ENCODE results near the gene GIGYF2.

The GIGYF2 gene

DNA sequence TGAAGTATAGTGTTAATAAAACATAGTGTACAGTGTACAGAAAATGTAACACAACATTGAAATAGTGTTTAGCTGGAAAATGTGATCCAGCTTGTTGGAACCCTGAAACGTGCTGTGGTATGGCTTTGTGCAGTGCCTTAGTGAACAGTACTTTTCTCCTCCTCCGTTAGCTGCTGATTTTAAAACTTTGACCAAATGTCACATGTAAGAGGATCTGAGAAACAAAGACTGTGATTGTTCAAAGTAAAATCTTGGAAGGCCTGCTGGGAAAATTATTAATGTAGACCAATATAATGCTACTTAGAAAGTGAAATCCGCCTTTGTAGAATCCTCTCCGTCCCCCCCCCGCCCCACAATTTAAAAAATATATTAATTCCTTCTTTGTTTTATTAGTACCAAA is 80.1 kb downstream of the GIGYF2 start:
- no peak for ATAC-seq
- TF ChIP-seq ZNF70 (CRISPR knock-in tag; IDR thresholded peaks at IDR 0.05) (no peak), SNAI2 (CRISPR knock-in tag; IDR thresholded peaks at IDR 0.05) (no peak), ARNTL (CRISPR knock-in tag; IDR thresholded peaks at IDR 0.05; ENCODE audit: borderline replicate concordance, low read depth) (no peak), CSDC2 (CRISPR knock-in tag; IDR thresholded peaks at IDR 0.05) (no peak), ISL1 (CRISPR knock-in tag; IDR thresholded peaks at IDR 0.05) (no peak)

- ATAC-seq, result no peak
These were observed 82.3 kb downstream of the GIGYF2 start for GRCh38 chr2:232779465-232779864.

DNA sequence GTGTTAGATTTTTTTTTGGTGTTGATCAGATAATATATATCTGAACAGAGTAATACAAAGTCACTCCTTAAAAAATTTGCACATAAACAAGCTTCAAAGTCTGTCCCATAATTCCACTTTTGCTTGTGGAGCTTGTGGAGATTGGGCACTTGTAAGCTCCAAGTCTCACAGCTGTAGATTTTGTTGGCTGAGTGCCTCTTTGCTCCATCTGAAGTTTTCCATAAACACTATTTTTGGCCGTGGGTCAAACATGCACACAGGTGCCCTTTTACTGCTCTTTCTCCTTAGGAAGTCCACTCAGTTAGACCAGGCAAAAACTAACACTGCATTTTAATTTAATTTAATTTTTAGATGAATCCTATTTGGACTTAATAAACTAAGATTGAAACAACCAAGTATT is 82.8 kb downstream of the GIGYF2 start:
- ATAC-seq, result no peak
- TF ChIP-seq ISL1 (CRISPR knock-in tag; IDR thresholded peaks at IDR 0.05) (no peak), ARNTL (CRISPR knock-in tag; IDR thresholded peaks at IDR 0.05; ENCODE audit: borderline replicate concordance, low read depth) (no peak), ESRRG (CRISPR knock-in tag; IDR thresholded peaks at IDR 0.05) (no peak), CREB5 (CRISPR knock-in tag; IDR thresholded peaks at IDR 0.05; ENCODE audit: low read depth) (no peak), ZFP30 (CRISPR knock-in tag; IDR thresholded peaks at IDR 0.05) (no peak), SNAI2 (CRISPR knock-in tag; IDR thresholded peaks at IDR 0.05) (no peak), RARB (CRISPR knock-in tag; IDR thresholded peaks at IDR 0.05) (no peak), TCF4 (CRISPR knock-in tag; IDR thresholded peaks at IDR 0.05; ENCODE audit: borderline replicate concordance) (no peak), ZNF70 (CRISPR knock-in tag; IDR thresholded peaks at IDR 0.05) (no peak), BACH2 (CRISPR knock-in tag; IDR thresholded peaks at IDR 0.05; ENCODE audit: borderline replicate concordance) (no peak), ZNF8 (CRISPR knock-in tag; IDR thresholded peaks at IDR 0.05) (no peak), POU6F1 (CRISPR knock-in tag; IDR thresholded peaks at IDR 0.05; ENCODE audit: borderline replicate concordance, low read depth) (no peak), PATZ1 (CRISPR knock-in tag; IDR thresholded peaks at IDR 0.05; ENCODE audit: borderline replicate concordance) (no peak), ZNF565 (CRISPR knock-in tag; conservative IDR thresholded peaks at IDR 0.05; ENCODE audit: low read depth) (no peak), GLIS3 (CRISPR knock-in tag; IDR thresholded peaks at IDR 0.05) (no peak), ZC3H10 (CRISPR knock-in tag; IDR thresholded peaks at IDR 0.05) (no peak), PPARA (CRISPR knock-in tag; IDR thresholded peaks at IDR 0.05; ENCODE audit: borderline replicate concordance) (no peak), TOX (CRISPR knock-in tag; IDR thresholded peaks at IDR 0.05; ENCODE audit: borderline replicate concordance) (no peak)
- TF ChIP-seq, protein P1, sequence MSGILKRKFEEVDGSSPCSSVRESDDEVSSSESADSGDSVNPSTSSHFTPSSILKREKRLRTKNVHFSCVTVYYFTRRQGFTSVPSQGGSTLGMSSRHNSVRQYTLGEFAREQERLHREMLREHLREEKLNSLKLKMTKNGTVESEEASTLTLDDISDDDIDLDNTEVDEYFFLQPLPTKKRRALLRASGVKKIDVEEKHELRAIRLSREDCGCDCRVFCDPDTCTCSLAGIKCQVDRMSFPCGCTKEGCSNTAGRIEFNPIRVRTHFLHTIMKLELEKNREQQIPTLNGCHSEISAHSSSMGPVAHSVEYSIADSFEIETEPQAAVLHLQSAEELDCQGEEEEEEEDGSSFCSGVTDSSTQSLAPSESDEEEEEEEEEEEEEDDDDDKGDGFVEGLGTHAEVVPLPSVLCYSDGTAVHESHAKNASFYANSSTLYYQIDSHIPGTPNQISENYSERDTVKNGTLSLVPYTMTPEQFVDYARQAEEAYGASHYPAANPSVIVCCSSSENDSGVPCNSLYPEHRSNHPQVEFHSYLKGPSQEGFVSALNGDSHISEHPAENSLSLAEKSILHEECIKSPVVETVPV (CRISPR knock-in tag; IDR thresholded peaks at IDR 0.05), result no peak

More at GRCh38 chr2:232779465-232779864, 82.3 kb downstream of the GIGYF2 start:
- TF ChIP-seq ZFP3 (CRISPR knock-in tag; IDR thresholded peaks at IDR 0.05) (no peak), CSDC2 (CRISPR knock-in tag; IDR thresholded peaks at IDR 0.05) (no peak), ZNF565 (CRISPR knock-in tag; conservative IDR thresholded peaks at IDR 0.05; ENCODE audit: low read depth) (no peak), SNAI2 (CRISPR knock-in tag; IDR thresholded peaks at IDR 0.05) (no peak), TOX (CRISPR knock-in tag; IDR thresholded peaks at IDR 0.05; ENCODE audit: borderline replicate concordance) (no peak)
- TF ChIP-seq, protein P1 (CRISPR knock-in tag; IDR thresholded peaks at IDR 0.05), result no peak

DNA sequence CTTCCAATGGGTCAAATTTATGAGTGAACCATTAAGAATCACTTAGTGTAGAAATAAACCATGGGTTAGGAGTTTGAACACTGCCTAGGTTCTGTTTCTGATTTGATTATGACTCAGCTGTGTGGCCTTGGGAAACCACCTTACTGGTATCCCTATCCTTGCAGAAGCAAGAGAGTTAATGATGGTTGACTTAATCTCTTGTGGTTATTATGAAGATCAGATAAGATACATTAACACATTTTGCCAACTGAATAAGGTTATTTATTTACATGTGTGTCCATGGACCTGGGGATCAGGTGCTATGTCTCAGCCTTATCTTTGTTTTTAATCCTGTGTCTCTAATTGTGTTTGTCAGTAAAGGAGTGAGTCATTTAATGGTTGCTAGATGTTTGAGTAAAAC is 84.6 kb downstream of the GIGYF2 start:
- ATAC-seq, result peak; percentile 97

More for the DNA sequence above, 84.6 kb downstream of the GIGYF2 start:
- TF ChIP-seq CSDC2 (CRISPR knock-in tag; IDR thresholded peaks at IDR 0.05) (no peak), BACH2 (CRISPR knock-in tag; IDR thresholded peaks at IDR 0.05; ENCODE audit: borderline replicate concordance) (no peak), PATZ1 (CRISPR knock-in tag; IDR thresholded peaks at IDR 0.05; ENCODE audit: borderline replicate concordance) (peak; percentile 43; the same call in 1 of the 2 replicates), ISL1 (CRISPR knock-in tag; IDR thresholded peaks at IDR 0.05) (peak; percentile 74), ZC3H10 (CRISPR knock-in tag; IDR thresholded peaks at IDR 0.05) (0 out of 2 replicates have a peak, but pooled peaks have one; percentile 11), RARB (CRISPR knock-in tag; IDR thresholded peaks at IDR 0.05) (no peak), ESRRG (CRISPR knock-in tag; IDR thresholded peaks at IDR 0.05) (no peak), PPARA (CRISPR knock-in tag; IDR thresholded peaks at IDR 0.05; ENCODE audit: borderline replicate concordance) (no peak)
- TF ChIP-seq, protein P2, sequence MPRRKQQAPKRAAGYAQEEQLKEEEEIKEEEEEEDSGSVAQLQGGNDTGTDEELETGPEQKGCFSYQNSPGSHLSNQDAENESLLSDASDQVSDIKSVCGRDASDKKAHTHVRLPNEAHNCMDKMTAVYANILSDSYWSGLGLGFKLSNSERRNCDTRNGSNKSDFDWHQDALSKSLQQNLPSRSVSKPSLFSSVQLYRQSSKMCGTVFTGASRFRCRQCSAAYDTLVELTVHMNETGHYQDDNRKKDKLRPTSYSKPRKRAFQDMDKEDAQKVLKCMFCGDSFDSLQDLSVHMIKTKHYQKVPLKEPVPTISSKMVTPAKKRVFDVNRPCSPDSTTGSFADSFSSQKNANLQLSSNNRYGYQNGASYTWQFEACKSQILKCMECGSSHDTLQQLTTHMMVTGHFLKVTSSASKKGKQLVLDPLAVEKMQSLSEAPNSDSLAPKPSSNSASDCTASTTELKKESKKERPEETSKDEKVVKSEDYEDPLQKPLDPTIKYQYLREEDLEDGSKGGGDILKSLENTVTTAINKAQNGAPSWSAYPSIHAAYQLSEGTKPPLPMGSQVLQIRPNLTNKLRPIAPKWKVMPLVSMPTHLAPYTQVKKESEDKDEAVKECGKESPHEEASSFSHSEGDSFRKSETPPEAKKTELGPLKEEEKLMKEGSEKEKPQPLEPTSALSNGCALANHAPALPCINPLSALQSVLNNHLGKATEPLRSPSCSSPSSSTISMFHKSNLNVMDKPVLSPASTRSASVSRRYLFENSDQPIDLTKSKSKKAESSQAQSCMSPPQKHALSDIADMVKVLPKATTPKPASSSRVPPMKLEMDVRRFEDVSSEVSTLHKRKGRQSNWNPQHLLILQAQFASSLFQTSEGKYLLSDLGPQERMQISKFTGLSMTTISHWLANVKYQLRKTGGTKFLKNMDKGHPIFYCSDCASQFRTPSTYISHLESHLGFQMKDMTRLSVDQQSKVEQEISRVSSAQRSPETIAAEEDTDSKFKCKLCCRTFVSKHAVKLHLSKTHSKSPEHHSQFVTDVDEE (CRISPR knock-in tag; IDR thresholded peaks at IDR 0.05), result no peak

Data from SK-N-SH treated with all-trans-retinoic acid at 6 μM for 48 hours (cell line).